SK-N-SH treated with all-trans-retinoic acid at 6 μM for 48 hours (cell line): ENCODE measurements around the gene RAB4B.

Source experiments
- ATAC-seq: fragments of 200-7000 bp; cut with Tn5 transposase; 3 replicates; pipeline ENCODE4 v1.9.1; 2020; ENCODE audit warnings: mild to moderate bottlenecking, moderate library complexity
- ARNTL ChIP-seq: fragments of 450-650 bp; formaldehyde crosslinking; IDR thresholded peaks from 2 replicates; pipeline ENCODE4 v1.5.0; 2020; ENCODE audit warnings: low read depth, mild to moderate bottlenecking, moderate library complexity, borderline replicate concordance
- BACH2 ChIP-seq: fragments of 250-450 bp; sonication (Bioruptor Pico); IDR thresholded peaks from 2 replicates; pipeline ENCODE4 v1.9.0; 2021; ENCODE audit warnings: mild to moderate bottlenecking, borderline replicate concordance
- CSDC2 ChIP-seq: fragments of 250-450 bp; sonication (Bioruptor Pico); IDR thresholded peaks from 2 replicates; pipeline ENCODE4 v1.5.0; 2020; ENCODE audit warnings: mild to moderate bottlenecking, moderate library complexity
- ESRRG ChIP-seq: fragments of 250-450 bp; sonication (Bioruptor Pico); IDR thresholded peaks from 2 replicates; pipeline ENCODE4 v1.6.1; 2021; ENCODE audit warnings: mild to moderate bottlenecking
- GLIS3 ChIP-seq: fragments of 250-450 bp; sonication (Bioruptor Pico); IDR thresholded peaks from 2 replicates; pipeline ENCODE4 v1.5.0; 2020; ENCODE audit warnings: mild to moderate bottlenecking, moderate library complexity
- ISL1 ChIP-seq: fragments of 250-450 bp; sonication (Bioruptor Pico); IDR thresholded peaks from 2 replicates; pipeline ENCODE4 v2.1.2; 2022; ENCODE audit warnings: mild to moderate bottlenecking, moderate library complexity
- OSR1 ChIP-seq: fragments of 250-450 bp; sonication (Bioruptor Pico); IDR thresholded peaks from 2 replicates; pipeline ENCODE4 v1.8.0; 2022; ENCODE audit warnings: moderate library complexity, mild to moderate bottlenecking, inconsistent platforms
- PPARA ChIP-seq: fragments of 250-450 bp; sonication (Bioruptor Pico); IDR thresholded peaks from 2 replicates; pipeline ENCODE4 v1.5.0; 2020; ENCODE audit warnings: mild to moderate bottlenecking, borderline replicate concordance
- RARB ChIP-seq: fragments of 250-450 bp; sonication (Bioruptor Pico); IDR thresholded peaks from 2 replicates; pipeline ENCODE4 v1.8.0; 2021; ENCODE audit warnings: mild to moderate bottlenecking, moderate library complexity
- TOX ChIP-seq: fragments of 250-450 bp; sonication (Bioruptor Pico); IDR thresholded peaks from 2 replicates; pipeline ENCODE4 v1.8.0; 2021; ENCODE audit warnings: mild to moderate bottlenecking, moderate library complexity, borderline replicate concordance
- ZC3H10 ChIP-seq: fragments of 250-450 bp; sonication (Bioruptor Pico); IDR thresholded peaks from 2 replicates; pipeline ENCODE4 v1.5.1; 2021; ENCODE audit warnings: mild to moderate bottlenecking, moderate library complexity
- ZFP3 ChIP-seq: fragments of 250-450 bp; sonication (Bioruptor Pico); IDR thresholded peaks from 2 replicates; pipeline ENCODE4 v1.5.0; 2020; ENCODE audit warnings: mild to moderate bottlenecking, moderate library complexity
- ZFP30 ChIP-seq: fragments of 450-650 bp; formaldehyde crosslinking; IDR thresholded peaks from 2 replicates; pipeline ENCODE4 v1.5.0; 2022; ENCODE audit warnings: mild to moderate bottlenecking, moderate library complexity
- ZNF565 ChIP-seq: fragments of 450-650 bp; formaldehyde crosslinking; conservative IDR thresholded peaks from 2 replicates; pipeline ENCODE4 v1.5.0; 2020; ENCODE audit warnings: low read depth, mild to moderate bottlenecking, moderate library complexity
- ZNF70 ChIP-seq: fragments of 450-650 bp; formaldehyde crosslinking; IDR thresholded peaks from 2 replicates; pipeline ENCODE4 v1.5.0; 2020; ENCODE audit warnings: mild to moderate bottlenecking, moderate library complexity
- ZNF8 ChIP-seq: fragments of 450-650 bp; formaldehyde crosslinking; IDR thresholded peaks from 2 replicates; pipeline ENCODE4 v1.5.0; 2020; ENCODE audit warnings: mild to moderate bottlenecking, moderate library complexity
- TF ChIP-seq, protein P1 (sequence below): fragments of 250-450 bp; sonication (Bioruptor Pico); IDR thresholded peaks from 2 replicates; pipeline ENCODE4 v1.5.1; 2021; ENCODE audit warnings: mild to moderate bottlenecking, moderate library complexity
- TF ChIP-seq, protein P2 (sequence below): fragments of 250-450 bp; sonication (Bioruptor Pico); IDR thresholded peaks from 2 replicates; pipeline ENCODE4 v1.5.1; 2020; ENCODE audit warnings: low read depth, mild to moderate bottlenecking, moderate library complexity
- TF ChIP-seq, protein P3 (sequence below): fragments of 250-450 bp; sonication (Bioruptor Pico); IDR thresholded peaks from 2 replicates; pipeline ENCODE4 v1.5.0; 2020; ENCODE audit warnings: mild to moderate bottlenecking, moderate library complexity
- TF ChIP-seq, protein P4 (sequence below): fragments of 250-450 bp; sonication (Bioruptor Pico); IDR thresholded peaks from 2 replicates; pipeline ENCODE4 v1.8.0; 2020; ENCODE audit warnings: mild to moderate bottlenecking, moderate library complexity, borderline replicate concordance
- TF ChIP-seq, protein P5 (sequence below): fragments of 250-450 bp; sonication (Bioruptor Pico); IDR thresholded peaks from 2 replicates; pipeline ENCODE4 v1.8.0; 2021; ENCODE audit warnings: low read depth, mild to moderate bottlenecking, moderate library complexity, borderline replicate concordance

RAB4B gene

DNA sequence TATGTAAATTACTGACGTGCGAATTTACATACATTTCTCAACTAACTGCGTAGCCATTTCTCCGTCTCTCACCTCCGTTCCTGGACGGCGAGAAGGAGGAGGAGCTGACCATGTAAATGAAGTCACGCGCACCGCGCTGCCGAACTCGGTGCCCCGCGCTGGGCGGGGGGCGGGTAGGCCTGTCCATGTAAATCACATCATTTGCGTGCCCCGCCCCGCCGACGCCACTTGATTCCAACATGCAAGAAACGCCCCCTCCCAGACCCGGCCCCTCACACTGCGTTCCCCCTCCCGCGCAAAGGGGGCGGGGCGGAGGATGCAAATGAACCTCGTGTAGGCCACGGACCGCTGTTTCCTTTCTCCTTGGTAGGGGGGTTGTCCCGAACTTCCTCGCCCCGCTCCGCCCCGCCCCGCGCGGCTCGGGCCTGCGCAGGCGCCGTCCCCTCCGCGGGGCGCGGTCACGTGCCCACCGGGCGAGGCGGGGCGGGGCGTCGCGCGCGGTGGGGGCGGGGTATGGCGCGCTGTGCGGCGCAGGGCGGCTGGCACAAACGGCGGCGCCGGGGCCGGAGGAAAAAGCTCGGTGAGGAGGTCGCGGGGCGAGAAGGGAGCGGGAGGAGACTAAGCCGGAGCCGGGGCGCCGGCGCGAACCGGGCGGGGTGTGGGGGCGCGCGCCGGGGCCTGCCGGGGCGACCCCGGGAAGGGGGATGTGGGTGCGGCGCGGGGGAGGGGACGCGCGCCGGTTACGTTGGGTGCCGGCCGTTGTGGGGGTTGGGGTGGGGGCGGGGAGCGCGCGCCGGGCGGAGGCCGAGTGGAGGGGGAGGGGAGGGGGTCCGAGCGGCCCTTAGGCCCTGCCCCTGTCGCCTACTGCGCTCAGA lies 20.9 kb downstream of the RAB4B start, which contains the start of gene EGLN2 (continued):
- TF ChIP-seq, protein P1, sequence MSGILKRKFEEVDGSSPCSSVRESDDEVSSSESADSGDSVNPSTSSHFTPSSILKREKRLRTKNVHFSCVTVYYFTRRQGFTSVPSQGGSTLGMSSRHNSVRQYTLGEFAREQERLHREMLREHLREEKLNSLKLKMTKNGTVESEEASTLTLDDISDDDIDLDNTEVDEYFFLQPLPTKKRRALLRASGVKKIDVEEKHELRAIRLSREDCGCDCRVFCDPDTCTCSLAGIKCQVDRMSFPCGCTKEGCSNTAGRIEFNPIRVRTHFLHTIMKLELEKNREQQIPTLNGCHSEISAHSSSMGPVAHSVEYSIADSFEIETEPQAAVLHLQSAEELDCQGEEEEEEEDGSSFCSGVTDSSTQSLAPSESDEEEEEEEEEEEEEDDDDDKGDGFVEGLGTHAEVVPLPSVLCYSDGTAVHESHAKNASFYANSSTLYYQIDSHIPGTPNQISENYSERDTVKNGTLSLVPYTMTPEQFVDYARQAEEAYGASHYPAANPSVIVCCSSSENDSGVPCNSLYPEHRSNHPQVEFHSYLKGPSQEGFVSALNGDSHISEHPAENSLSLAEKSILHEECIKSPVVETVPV (CRISPR knock-in tag): no peak
- no peak for TF ChIP-seq ISL1 (CRISPR knock-in tag)

DNA sequence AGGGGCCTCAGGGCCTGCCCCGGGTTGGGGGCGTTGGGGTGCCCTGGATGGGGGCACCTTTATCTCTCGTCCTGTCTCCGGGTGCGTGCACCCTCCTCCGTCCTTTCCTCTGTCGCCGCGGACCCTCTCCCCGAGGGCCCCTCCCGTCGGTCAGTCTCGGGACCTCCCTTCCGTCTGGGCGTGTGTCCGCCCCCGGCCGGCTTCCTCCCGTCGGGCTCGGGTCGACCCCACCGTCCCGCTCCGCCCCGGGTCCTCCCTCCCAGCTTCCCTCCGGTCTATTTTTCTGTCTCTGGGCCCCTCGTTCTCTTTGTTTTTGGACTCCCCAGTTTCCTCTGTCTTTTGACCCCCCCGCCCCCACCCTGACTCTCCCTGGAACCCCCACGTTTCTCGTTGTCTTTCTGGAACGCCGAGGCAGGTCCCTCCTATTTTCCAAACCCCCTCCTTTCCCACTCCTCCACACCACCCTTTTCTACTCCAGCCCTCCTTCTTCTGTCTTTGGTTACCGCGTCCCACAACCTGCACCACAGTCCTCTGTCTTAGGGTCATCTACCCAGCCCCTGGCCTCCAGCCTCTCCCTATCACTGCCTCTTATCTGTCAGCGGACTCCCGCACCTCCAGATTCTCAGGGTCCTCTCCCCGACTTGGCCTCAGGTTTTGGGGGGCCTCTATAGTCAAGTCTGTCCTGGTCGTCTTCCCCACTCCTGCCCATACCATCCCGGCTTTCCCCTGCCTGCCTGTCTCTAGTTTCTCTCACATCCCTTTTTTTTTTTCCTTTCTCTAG lies 21.7 kb downstream of the RAB4B start:
- ATAC-seq: no peak
- TF ChIP-seq ZNF70 (no peak), OSR1 (no peak), ESRRG (CRISPR knock-in tag) (no peak), ZNF8 (CRISPR knock-in tag) (no peak), ZFP3 (CRISPR knock-in tag) (no peak), ZNF565 (CRISPR knock-in tag) (no peak)
- TF ChIP-seq, protein P2, sequence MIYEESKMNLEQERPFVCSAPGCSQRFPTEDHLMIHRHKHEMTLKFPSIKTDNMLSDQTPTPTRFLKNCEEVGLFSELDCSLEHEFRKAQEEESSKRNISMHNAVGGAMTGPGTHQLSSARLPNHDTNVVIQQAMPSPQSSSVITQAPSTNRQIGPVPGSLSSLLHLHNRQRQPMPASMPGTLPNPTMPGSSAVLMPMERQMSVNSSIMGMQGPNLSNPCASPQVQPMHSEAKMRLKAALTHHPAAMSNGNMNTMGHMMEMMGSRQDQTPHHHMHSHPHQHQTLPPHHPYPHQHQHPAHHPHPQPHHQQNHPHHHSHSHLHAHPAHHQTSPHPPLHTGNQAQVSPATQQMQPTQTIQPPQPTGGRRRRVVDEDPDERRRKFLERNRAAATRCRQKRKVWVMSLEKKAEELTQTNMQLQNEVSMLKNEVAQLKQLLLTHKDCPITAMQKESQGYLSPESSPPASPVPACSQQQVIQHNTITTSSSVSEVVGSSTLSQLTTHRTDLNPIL (CRISPR knock-in tag): no peak
- TF ChIP-seq, protein P3, sequence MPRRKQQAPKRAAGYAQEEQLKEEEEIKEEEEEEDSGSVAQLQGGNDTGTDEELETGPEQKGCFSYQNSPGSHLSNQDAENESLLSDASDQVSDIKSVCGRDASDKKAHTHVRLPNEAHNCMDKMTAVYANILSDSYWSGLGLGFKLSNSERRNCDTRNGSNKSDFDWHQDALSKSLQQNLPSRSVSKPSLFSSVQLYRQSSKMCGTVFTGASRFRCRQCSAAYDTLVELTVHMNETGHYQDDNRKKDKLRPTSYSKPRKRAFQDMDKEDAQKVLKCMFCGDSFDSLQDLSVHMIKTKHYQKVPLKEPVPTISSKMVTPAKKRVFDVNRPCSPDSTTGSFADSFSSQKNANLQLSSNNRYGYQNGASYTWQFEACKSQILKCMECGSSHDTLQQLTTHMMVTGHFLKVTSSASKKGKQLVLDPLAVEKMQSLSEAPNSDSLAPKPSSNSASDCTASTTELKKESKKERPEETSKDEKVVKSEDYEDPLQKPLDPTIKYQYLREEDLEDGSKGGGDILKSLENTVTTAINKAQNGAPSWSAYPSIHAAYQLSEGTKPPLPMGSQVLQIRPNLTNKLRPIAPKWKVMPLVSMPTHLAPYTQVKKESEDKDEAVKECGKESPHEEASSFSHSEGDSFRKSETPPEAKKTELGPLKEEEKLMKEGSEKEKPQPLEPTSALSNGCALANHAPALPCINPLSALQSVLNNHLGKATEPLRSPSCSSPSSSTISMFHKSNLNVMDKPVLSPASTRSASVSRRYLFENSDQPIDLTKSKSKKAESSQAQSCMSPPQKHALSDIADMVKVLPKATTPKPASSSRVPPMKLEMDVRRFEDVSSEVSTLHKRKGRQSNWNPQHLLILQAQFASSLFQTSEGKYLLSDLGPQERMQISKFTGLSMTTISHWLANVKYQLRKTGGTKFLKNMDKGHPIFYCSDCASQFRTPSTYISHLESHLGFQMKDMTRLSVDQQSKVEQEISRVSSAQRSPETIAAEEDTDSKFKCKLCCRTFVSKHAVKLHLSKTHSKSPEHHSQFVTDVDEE (CRISPR knock-in tag): no peak
- TF ChIP-seq, all 23 proteins: peak for 0

DNA sequence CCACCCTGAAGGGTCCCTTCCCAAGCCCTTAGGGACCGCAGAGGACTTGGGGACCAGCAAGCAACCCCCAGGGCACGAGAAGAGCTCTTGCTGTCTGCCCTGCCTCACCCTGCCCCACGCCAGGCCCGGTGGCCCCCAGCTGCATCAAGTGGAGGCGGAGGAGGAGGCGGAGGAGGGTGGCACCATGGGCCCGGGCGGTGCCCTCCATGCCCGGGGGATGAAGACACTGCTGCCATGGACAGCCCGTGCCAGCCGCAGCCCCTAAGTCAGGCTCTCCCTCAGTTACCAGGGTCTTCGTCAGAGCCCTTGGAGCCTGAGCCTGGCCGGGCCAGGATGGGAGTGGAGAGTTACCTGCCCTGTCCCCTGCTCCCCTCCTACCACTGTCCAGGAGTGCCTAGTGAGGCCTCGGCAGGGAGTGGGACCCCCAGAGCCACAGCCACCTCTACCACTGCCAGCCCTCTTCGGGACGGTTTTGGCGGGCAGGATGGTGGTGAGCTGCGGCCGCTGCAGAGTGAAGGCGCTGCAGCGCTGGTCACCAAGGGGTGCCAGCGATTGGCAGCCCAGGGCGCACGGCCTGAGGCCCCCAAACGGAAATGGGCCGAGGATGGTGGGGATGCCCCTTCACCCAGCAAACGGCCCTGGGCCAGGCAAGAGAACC lies 22.4 kb downstream of the RAB4B start:
- no peak for ATAC-seq
- no peak for TF ChIP-seq PPARA (CRISPR knock-in tag)
- no peak for TF ChIP-seq ZNF70
- no peak for TF ChIP-seq ARNTL (CRISPR knock-in tag)
- TF ChIP-seq, protein P1 (CRISPR knock-in tag): no peak
- no peak for TF ChIP-seq ESRRG (CRISPR knock-in tag)
- TF ChIP-seq GLIS3 (CRISPR knock-in tag): no peak
- no peak for TF ChIP-seq RARB (CRISPR knock-in tag)
- no peak for TF ChIP-seq TOX
- TF ChIP-seq, protein P4, sequence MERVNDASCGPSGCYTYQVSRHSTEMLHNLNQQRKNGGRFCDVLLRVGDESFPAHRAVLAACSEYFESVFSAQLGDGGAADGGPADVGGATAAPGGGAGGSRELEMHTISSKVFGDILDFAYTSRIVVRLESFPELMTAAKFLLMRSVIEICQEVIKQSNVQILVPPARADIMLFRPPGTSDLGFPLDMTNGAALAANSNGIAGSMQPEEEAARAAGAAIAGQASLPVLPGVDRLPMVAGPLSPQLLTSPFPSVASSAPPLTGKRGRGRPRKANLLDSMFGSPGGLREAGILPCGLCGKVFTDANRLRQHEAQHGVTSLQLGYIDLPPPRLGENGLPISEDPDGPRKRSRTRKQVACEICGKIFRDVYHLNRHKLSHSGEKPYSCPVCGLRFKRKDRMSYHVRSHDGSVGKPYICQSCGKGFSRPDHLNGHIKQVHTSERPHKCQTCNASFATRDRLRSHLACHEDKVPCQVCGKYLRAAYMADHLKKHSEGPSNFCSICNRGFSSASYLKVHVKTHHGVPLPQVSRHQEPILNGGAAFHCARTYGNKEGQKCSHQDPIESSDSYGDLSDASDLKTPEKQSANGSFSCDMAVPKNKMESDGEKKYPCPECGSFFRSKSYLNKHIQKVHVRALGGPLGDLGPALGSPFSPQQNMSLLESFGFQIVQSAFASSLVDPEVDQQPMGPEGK (CRISPR knock-in tag): no peak
- TF ChIP-seq ISL1 (CRISPR knock-in tag): no peak

DNA sequence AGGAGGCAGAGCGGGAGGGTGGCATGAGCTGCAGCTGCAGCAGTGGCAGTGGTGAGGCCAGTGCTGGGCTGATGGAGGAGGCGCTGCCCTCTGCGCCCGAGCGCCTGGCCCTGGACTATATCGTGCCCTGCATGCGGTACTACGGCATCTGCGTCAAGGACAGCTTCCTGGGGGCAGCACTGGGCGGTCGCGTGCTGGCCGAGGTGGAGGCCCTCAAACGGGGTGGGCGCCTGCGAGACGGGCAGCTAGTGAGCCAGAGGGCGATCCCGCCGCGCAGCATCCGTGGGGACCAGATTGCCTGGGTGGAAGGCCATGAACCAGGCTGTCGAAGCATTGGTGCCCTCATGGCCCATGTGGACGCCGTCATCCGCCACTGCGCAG lies 22.9 kb downstream of the RAB4B start:
- ATAC-seq: no peak
- TF ChIP-seq ZC3H10 (CRISPR knock-in tag) (no peak), ZNF70 (no peak), BACH2 (CRISPR knock-in tag) (no peak), GLIS3 (CRISPR knock-in tag) (no peak), TOX (no peak), CSDC2 (no peak), ZFP30 (CRISPR knock-in tag) (no peak), OSR1 (no peak), PPARA (CRISPR knock-in tag) (no peak)
- TF ChIP-seq, protein P5, sequence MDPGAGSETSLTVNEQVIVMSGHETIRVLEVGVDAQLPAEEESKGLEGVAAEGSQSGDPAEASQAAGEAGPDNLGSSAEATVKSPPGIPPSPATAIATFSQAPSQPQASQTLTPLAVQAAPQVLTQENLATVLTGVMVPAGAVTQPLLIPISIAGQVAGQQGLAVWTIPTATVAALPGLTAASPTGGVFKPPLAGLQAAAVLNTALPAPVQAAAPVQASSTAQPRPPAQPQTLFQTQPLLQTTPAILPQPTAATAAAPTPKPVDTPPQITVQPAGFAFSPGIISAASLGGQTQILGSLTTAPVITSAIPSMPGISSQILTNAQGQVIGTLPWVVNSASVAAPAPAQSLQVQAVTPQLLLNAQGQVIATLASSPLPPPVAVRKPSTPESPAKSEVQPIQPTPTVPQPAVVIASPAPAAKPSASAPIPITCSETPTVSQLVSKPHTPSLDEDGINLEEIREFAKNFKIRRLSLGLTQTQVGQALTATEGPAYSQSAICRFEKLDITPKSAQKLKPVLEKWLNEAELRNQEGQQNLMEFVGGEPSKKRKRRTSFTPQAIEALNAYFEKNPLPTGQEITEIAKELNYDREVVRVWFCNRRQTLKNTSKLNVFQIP: no peak
- TF ChIP-seq, protein P2 (CRISPR knock-in tag): no peak
